Measurements from ENCODE around the gene ST6GAL2.

GRCh38 chr2:106759966-106760365, 126.0 kb downstream of the ST6GAL2 start:
- TF ChIP-seq EP300 (IDR thresholded peaks at IDR 0.05; ENCODE audit: borderline replicate concordance in 1 of 2, low read depth in 1 of 2, low read length in 1 of 2) (no peak), POLR2AphosphoS5 (IDR thresholded peaks at IDR 0.05; ENCODE audit: low read depth, low read length) (no peak), RCOR1 (IDR thresholded peaks at IDR 0.05; ENCODE audit: low read length) (no peak)
- TF ChIP-seq, protein P1, sequence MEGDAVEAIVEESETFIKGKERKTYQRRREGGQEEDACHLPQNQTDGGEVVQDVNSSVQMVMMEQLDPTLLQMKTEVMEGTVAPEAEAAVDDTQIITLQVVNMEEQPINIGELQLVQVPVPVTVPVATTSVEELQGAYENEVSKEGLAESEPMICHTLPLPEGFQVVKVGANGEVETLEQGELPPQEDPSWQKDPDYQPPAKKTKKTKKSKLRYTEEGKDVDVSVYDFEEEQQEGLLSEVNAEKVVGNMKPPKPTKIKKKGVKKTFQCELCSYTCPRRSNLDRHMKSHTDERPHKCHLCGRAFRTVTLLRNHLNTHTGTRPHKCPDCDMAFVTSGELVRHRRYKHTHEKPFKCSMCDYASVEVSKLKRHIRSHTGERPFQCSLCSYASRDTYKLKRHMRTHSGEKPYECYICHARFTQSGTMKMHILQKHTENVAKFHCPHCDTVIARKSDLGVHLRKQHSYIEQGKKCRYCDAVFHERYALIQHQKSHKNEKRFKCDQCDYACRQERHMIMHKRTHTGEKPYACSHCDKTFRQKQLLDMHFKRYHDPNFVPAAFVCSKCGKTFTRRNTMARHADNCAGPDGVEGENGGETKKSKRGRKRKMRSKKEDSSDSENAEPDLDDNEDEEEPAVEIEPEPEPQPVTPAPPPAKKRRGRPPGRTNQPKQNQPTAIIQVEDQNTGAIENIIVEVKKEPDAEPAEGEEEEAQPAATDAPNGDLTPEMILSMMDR (IDR thresholded peaks at IDR 0.05), result no peak
